ENCODE data around the gene ZMYND8. TPM values are rescaled to one million over a fixed set of nuclear protein-coding genes. Genes with fewer than 3 reads are reported as not detected.

The ZMYND8 gene
- total and polyA plus RNA-seq, 2 of the 8 experiments (the other 6 are each of a cell fraction or from before 2014, with no cell fraction given): 50.5 to 163 TPM

DNA sequence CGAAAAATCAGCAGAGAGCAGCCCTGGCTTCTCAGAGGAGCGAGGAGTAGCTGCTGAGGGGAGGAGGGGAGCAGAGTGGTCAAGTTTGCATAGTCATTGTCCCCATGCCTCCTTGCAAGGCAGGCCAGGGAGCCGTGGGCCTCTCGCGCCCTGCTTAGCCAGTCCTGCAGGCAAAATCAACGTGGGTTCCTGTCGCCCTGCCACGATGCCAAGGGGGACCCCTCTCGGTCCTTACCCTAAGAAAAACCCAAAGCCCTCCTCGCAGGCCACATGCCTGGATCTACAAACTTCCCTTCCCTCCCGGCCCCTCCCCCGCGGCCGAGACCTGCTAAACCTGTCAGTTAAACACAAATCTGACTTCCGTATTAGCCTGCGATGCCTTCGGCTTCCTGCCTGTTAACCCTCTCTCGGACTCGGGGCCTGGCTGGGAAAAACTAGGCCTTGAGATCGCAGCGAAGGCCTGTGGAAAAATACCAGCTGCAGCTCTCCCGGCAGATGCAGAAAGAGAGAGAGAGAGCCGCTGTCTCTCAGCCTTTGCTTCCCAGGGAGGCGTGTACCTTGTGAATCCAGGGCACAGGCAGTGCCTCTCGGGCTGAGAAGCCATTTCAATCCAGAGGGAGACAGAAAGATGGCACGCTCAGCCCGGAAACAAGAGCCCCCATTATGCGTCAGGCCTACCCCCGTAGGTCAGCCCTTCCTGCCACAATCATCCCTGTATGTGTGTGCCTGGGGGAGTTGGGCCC lies 968 bp upstream of the ZMYND8 start (continued):
- TF ChIP-seq MAX (IDR thresholded peaks at IDR 0.05): peak; percentile 59
- no peak for TF ChIP-seq CTCF (IDR thresholded peaks at IDR 0.05; ENCODE audit: control extremely low read depth in 1 of 3, insufficient read depth in 1 of 3, low read depth in 1 of 3, low read length in 3 of 3)
- peak; percentile 48 for TF ChIP-seq SAP30 (IDR thresholded peaks at IDR 0.05; ENCODE audit: insufficient read depth, insufficient replicate concordance, low read length)
- no peak for TF ChIP-seq RFX5 (IDR thresholded peaks at IDR 0.05; ENCODE audit: borderline replicate concordance, low read depth, low read length)
- TF ChIP-seq, protein P1, sequence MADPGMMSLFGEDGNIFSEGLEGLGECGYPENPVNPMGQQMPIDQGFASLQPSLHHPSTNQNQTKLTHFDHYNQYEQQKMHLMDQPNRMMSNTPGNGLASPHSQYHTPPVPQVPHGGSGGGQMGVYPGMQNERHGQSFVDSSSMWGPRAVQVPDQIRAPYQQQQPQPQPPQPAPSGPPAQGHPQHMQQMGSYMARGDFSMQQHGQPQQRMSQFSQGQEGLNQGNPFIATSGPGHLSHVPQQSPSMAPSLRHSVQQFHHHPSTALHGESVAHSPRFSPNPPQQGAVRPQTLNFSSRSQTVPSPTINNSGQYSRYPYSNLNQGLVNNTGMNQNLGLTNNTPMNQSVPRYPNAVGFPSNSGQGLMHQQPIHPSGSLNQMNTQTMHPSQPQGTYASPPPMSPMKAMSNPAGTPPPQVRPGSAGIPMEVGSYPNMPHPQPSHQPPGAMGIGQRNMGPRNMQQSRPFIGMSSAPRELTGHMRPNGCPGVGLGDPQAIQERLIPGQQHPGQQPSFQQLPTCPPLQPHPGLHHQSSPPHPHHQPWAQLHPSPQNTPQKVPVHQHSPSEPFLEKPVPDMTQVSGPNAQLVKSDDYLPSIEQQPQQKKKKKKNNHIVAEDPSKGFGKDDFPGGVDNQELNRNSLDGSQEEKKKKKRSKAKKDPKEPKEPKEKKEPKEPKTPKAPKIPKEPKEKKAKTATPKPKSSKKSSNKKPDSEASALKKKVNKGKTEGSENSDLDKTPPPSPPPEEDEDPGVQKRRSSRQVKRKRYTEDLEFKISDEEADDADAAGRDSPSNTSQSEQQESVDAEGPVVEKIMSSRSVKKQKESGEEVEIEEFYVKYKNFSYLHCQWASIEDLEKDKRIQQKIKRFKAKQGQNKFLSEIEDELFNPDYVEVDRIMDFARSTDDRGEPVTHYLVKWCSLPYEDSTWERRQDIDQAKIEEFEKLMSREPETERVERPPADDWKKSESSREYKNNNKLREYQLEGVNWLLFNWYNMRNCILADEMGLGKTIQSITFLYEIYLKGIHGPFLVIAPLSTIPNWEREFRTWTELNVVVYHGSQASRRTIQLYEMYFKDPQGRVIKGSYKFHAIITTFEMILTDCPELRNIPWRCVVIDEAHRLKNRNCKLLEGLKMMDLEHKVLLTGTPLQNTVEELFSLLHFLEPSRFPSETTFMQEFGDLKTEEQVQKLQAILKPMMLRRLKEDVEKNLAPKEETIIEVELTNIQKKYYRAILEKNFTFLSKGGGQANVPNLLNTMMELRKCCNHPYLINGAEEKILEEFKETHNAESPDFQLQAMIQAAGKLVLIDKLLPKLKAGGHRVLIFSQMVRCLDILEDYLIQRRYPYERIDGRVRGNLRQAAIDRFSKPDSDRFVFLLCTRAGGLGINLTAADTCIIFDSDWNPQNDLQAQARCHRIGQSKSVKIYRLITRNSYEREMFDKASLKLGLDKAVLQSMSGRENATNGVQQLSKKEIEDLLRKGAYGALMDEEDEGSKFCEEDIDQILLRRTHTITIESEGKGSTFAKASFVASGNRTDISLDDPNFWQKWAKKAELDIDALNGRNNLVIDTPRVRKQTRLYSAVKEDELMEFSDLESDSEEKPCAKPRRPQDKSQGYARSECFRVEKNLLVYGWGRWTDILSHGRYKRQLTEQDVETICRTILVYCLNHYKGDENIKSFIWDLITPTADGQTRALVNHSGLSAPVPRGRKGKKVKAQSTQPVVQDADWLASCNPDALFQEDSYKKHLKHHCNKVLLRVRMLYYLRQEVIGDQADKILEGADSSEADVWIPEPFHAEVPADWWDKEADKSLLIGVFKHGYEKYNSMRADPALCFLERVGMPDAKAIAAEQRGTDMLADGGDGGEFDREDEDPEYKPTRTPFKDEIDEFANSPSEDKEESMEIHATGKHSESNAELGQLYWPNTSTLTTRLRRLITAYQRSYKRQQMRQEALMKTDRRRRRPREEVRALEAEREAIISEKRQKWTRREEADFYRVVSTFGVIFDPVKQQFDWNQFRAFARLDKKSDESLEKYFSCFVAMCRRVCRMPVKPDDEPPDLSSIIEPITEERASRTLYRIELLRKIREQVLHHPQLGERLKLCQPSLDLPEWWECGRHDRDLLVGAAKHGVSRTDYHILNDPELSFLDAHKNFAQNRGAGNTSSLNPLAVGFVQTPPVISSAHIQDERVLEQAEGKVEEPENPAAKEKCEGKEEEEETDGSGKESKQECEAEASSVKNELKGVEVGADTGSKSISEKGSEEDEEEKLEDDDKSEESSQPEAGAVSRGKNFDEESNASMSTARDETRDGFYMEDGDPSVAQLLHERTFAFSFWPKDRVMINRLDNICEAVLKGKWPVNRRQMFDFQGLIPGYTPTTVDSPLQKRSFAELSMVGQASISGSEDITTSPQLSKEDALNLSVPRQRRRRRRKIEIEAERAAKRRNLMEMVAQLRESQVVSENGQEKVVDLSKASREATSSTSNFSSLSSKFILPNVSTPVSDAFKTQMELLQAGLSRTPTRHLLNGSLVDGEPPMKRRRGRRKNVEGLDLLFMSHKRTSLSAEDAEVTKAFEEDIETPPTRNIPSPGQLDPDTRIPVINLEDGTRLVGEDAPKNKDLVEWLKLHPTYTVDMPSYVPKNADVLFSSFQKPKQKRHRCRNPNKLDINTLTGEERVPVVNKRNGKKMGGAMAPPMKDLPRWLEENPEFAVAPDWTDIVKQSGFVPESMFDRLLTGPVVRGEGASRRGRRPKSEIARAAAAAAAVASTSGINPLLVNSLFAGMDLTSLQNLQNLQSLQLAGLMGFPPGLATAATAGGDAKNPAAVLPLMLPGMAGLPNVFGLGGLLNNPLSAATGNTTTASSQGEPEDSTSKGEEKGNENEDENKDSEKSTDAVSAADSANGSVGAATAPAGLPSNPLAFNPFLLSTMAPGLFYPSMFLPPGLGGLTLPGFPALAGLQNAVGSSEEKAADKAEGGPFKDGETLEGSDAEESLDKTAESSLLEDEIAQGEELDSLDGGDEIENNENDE (IDR thresholded peaks at IDR 0.05; ENCODE audit: insufficient replicate concordance, low read length): no peak
- TF ChIP-seq EZH2 (IDR thresholded peaks at IDR 0.05; ENCODE audit: low read depth, low read length, severe bottlenecking): no peak

Data from H1 (cell line).